GM11168 (cell line): Measurements from ENCODE around the gene ZNF37A.
"Not testable (repeated sequence)": the region's sequence is repeated elsewhere in the genome, so short reads cannot be mapped to it uniquely, and the experiment has no call there.

ENCODE experiments used
- in situ Hi-C: fragments of 300-500 bp; cut with MboI; formaldehyde crosslinking; loops from one replicate; pipeline ENCODE4 v1.12.0; 2022; ENCODE audit warnings: low sequenced_read_pairs; ENCODE audit not compliant: unreplicated experiment

The ZNF37A gene

GRCh38 chr10:38094158-38094926, at the start of gene ZNF37A:
Gene ZNF37A (plus strand): TSS chr10:38094337. CDS start chr10:38096618, 2,281 bp downstream.
- in situ Hi-C loops = loop anchor here (10.0 kb wide), 1 partner anchor 130 kb away; no protein-coding TSS in a partner anchor

GRCh38 chr10:38045129-38045528, 49.0 kb upstream of the ZNF37A start:
- in situ Hi-C loops = no loop called here

GRCh38 chr10:38047666-38048065, 46.5 kb upstream of the ZNF37A start:
- in situ Hi-C loops = no loop called here

GRCh38 chr10:38050212-38050611, 43.9 kb upstream of the ZNF37A start:
- in situ Hi-C loops = no loop called here

- in situ Hi-C loops = no loop called here
Observed at GRCh38 chr10:38054361-38054797, 39.8 kb upstream of the ZNF37A start.

- in situ Hi-C loops = not testable (repeated sequence)
Observed at GRCh38 chr10:38055274-38055894, 38.8 kb upstream of the ZNF37A start.

GRCh38 chr10:38069663-38070062, 24.5 kb upstream of the ZNF37A start:
- in situ Hi-C loops = not testable (repeated sequence)

- in situ Hi-C loops = no loop called here
Observed at GRCh38 chr10:38070501-38070900, 23.6 kb upstream of the ZNF37A start.

- in situ Hi-C loops = no loop called here
Observed at GRCh38 chr10:38072552-38072951, 21.6 kb upstream of the ZNF37A start.

- in situ Hi-C loops = no loop called here
Observed at GRCh38 chr10:38076687-38077086, 17.4 kb upstream of the ZNF37A start.

- in situ Hi-C loops = loop anchor here (10.0 kb wide), 1 partner anchor 129 kb away; no protein-coding TSS in a partner anchor
Observed at GRCh38 chr10:38093318-38093717, 819 bp upstream of the ZNF37A start.

GRCh38 chr10:38093816-38094157, 350 bp upstream of the ZNF37A start:
- in situ Hi-C loops = loop anchor here (10.0 kb wide), 1 partner anchor 129 kb away; no protein-coding TSS in a partner anchor

- in situ Hi-C loops = loop anchor here (10.0 kb wide), 1 partner anchor 130 kb away; no protein-coding TSS in a partner anchor
Observed at GRCh38 chr10:38094927-38095574, 914 bp downstream of the ZNF37A start.

- in situ Hi-C loops = no loop called here
Observed at GRCh38 chr10:38102880-38103279, 8.7 kb downstream of the ZNF37A start.

GRCh38 chr10:38103756-38104155, 9.6 kb downstream of the ZNF37A start:
- in situ Hi-C loops = no loop called here

GRCh38 chr10:38112159-38112558, 18.0 kb downstream of the ZNF37A start:
- in situ Hi-C loops = no loop called here

- in situ Hi-C loops = no loop called here
Observed at GRCh38 chr10:38118072-38118807, 24.1 kb downstream of the ZNF37A start.

GRCh38 chr10:38119038-38119437, 24.9 kb downstream of the ZNF37A start:
- in situ Hi-C loops = no loop called here

- in situ Hi-C loops = no loop called here
Observed at GRCh38 chr10:38127812-38128211, 33.7 kb downstream of the ZNF37A start.

- in situ Hi-C loops = no loop called here
Observed at GRCh38 chr10:38143587-38143986, 49.5 kb downstream of the ZNF37A start.
